Retina (tissue), 1 donor: Measurements from ENCODE around the gene SSTR3.

Source experiments
- DNase-seq: peaks from one replicate; pipeline ENCODE4 v3.0.0-alpha.2; 2016

Gene SSTR3

DNA sequence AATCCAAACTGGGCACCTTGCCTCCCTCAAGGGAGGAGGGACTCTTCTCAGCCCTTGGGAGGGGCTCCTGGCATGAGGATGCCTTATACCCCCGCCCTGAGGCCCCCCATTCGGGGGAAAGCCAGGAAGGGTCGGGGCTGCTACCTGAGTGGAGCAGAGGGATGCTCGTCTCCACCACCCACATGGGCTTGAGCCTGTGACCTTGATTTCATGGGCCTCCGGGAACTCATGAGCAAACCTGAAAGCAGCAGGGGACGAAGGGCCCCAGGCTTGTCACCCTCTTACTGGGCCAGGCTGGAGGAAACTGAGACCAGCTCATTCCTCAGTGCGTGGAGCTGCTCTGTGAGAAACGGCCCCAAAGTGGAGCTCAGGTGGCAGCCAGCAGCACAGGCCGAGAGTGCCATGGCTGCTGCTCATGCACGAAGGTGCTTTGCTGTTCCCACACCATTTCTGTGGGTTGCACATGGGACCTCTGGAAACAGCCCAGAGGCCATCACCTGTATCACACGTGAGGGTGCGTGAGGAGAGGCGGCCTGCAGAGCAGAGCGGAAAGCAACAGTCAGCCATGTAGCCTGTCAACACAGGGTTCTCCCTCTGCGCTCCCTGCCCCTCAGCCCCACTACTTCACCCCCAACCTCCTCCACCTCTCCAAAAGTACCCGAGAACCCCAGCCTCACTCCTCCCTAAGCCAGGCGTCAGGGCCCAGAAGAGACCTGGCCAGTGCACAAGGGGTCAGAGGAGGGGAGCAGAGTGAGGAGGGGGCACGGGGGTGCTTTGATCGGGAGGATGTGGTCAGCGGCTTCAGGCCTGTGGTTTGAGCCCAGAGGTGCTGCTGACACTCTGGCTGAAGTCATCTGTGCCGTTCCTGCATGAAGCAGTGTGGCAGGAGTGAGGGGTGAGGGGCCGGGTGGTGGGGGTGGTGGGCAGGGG is 48.4 kb downstream of the SSTR3 start:
- no peak for DNase-seq

DNA sequence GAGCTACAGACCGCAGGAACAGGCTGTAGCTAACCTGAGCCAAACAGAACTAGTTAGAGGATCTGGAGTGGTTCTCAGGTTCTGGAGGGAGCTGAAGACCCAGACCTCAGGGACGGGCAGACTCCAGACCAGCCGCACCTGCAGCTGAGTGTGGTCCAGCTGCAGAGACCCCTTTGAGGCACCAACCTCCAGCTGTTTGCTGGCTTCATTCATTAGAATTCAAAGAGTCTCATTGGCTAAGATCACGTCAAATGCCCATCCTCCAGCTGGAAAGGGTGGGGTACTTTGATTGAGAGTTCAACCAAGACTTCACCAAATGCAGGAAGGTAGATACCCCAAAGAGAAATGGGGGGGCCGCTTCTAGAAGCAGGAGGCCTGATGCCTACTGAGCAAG is 49.2 kb downstream of the SSTR3 start:
- DNase-seq = no peak

DNA sequence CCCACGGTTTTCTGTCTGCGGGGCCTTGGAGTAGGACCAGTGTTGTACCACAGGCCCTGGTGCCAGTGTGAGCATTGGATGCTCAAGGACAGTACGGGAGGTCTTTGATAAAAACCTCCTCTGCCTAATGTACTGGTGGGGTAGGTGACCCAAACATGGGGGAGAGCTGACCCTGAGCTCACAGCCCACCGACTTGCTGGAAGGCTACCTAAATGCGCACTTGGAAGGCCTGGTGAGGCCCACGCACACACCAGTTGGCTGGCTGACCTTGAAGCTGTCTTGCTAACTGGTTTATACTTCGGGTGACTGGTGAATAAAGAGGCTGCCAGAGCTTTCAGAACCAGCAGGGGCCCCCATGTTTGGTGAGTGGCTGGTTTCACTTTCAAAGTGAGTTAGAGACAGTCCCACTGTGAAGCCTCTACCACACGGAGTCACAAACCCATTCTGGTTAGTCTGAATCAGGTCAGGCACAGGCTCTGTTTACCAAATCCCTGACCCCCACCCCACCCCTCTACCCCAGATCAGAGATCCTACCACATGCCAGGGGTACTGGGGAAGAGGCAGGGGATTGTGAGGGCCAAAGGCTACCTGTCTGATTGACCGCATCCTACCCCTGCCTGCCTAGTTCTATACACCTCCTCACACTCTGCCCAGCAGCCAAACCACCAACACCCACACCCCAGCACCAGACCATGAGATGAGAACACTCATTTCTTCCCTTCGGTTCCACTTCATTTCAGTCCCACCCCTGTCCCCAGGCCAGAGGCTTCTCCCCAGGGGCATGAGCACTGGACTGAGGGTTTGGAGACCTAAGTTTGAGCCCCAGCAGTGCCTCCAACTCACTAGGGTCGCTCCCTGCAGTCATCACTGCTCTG is 49.8 kb downstream of the SSTR3 start:
- no peak for DNase-seq

GRCh38 chr22:37161443-37161842 is 50.8 kb downstream of the SSTR3 start:
- DNase-seq = no peak

DNA sequence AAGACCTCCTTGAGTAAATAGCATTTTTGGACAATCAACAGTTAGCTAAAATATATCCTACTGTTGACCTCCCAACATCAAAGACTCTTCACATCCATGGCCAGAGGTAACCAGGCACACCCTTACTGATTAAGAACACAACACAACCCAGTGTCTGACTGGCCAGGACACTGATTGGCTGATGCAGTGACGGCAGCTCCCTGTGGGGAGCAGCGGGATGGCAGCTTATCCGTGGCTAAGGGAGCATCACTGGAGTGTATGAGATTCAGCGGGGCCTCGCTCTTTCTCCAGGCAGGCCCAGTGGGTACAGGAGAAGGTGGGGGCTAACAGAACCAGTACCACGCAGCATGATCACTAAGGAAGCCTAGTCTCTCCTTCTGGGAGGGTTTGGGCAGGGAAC is 52.2 kb downstream of the SSTR3 start:
- no peak for DNase-seq

GRCh38 chr22:37158963-37159290 is 53.4 kb downstream of the SSTR3 start:
- no peak for DNase-seq

DNA sequence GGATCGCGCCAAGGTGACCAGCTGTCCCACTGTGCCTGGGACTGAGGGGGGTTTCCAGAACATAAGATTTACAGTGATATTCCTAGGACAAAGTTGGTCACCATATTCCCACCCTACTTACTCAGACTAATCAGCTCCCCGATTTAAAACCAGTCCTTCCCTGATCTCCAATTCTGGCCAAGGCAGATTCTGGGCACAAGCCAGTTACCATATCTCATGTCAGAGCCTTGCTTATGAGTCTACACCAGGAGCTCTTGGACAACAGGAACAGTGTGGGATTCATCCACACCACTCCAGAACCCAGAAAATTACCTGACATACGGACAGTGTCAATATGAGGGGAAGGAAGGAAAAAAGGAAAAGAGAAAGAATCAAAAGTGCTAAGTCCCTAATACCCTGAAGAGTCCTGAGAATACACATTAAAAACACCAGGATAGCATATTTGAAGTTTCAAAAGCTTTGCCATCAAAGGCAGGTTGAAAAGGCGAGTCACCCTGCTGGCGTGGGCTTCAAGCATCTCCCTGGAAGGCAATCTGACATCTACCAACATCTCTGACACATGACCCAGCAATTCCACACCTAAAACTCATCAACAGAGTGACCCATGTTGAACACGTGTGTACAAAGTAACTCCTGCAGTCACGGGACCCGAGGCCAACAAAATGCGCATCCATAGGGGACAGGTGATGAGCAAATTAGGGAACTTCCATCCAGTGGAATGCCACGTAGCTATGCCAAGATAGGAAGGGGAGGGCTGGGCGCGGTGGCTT is 54.6 kb downstream of the SSTR3 start:
- no peak for DNase-seq

DNA sequence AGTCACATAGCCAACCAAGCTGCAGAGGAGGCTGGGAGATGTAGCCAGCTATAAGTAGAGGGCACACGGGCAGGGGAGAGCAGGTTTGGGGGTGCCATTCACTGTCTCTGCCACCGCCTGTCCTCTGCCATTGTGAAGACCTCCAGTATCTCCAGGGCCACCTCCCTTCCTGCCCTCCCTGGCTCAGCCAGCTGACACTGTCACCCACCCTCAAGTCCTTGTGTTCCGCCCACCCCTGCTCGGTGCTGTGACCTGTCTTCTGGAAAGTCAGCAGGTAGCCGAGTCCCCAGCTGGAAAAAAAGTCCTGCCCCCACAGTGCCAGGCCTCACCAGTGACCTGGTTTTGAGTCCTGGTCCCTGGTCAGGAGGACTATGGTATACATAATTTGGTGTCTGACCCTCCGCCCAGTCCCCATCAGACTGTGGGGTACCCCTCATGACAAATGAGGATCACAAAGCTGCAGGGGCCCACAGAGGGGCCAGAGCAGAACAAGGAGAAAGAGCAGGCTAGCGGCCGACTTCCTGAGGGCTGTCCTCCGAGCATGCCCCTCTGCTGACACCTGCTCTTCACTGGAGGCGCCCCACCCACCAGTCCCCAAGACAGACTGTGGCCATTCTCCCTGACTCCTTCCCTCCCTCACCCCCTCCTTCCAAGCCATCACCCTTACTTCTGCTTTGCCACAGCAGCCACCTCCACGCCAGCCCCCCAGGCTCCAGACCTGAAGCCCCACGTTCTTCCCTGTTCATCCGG is 55.4 kb downstream of the SSTR3 start:
- DNase-seq = no peak

DNA sequence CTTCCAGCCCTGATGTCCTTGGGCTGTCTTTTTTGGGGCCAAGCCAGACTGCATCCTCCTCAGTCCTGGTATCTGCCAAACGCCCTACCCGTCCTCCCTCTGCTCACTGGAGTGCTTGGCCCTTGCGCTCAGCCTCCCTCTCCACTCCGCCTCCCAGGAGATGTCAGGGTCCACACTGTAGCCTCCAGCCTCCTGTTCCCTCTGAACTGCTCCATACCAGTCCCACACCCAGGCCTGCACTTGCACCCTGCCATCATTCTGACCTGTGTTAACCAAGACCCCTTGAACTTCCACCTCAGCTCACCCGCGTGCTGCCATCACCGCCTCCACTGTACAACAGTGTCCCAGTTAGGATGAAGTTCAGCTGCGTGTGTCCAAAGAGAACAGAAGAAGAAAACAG is 56.3 kb downstream of the SSTR3 start:
- no peak for DNase-seq

GRCh38 chr22:37154925-37155712 is 57.2 kb downstream of the SSTR3 start:
- no peak for DNase-seq
